SK-N-SH (cell line): Measurements from ENCODE around the gene CCR8. TPM values are rescaled to one million over a fixed set of nuclear protein-coding genes. Genes with fewer than 3 reads are reported as not detected.
"Not testable (repeated sequence)": the region's sequence is repeated elsewhere in the genome, so short reads cannot be mapped to it uniquely, and the experiment has no call there.

Experiments
- CTCF ChIA-PET: fragments of 300-600, 350-600 bp; formaldehyde crosslinking; extraction: SDS; loops from one replicate; lab custom pipeline; 2021; lab: Yijun Ruan, JAX
- POLR2A ChIA-PET: fragments of 350-600 bp; sonication (Branson Sonifier 250); formaldehyde crosslinking; extraction: SDS; loops from one replicate; lab custom pipeline; 2020; ENCODE audit warnings: antibody characterized with exemption, inconsistent platforms; lab: Yijun Ruan, JAX
- DNase-seq: peaks from one replicate; pipeline ENCODE4 v3.0.0; 2012
- H2AFZ ChIP-seq: fragments of 200-600 bp; sonication (generic); 2 replicates; pipeline ENCODE4 v1.8.1; 2016; ENCODE audit warnings: antibody characterized with exemption, mild to moderate bottlenecking, low read depth
- H3F3A ChIP-seq: fragments of 200-600 bp; sonication (generic); replicated peaks from 2 replicates; pipeline ENCODE3; 2016; ENCODE audit warnings: antibody characterized with exemption, mild to moderate bottlenecking; ENCODE audit not compliant: insufficient read depth
- H3K27ac ChIP-seq, 2 experiments: fragments of 200-500 bp in 1 of 2; fragments of 200-600 bp in 1 of 2; sonication (Bioruptor generic) in 1 of 2; sonication (generic), shearing (Covaris generic) in 1 of 2; 2 replicates each; pipeline versions ENCODE4 v1.5.1 to v1.6.1; 2014 to 2016; ENCODE audit warnings: low read depth in 2 of 2, inconsistent platforms in 1 of 2, low read length in 1 of 2, mild to moderate bottlenecking in 1 of 2, mixed read lengths in 1 of 2
- H3K27me3 ChIP-seq: fragments of 200-600 bp; sonication (generic), shearing (Covaris generic); 2 replicates; pipeline ENCODE4 v1.6.1; 2016; ENCODE audit warnings: mixed run types; ENCODE audit not compliant: insufficient read depth
- H3K36me3 ChIP-seq, 2 experiments: fragments of 200-500 bp in 1 of 2; fragments of 200-600 bp in 1 of 2; sonication (Bioruptor generic) in 1 of 2; sonication (generic) in 1 of 2; replicated peaks in 1 of 2; 2 replicates each; pipeline versions ENCODE3 to v1.5.1; 2014 to 2016; ENCODE audit warnings: low read length in 1 of 2, mild to moderate bottlenecking in 1 of 2; ENCODE audit not compliant: insufficient read depth in 2 of 2, control insufficient read depth in 1 of 2
- H3K4me1 ChIP-seq, 2 experiments: fragments of 200-500 bp in 1 of 2; fragments of 200-600 bp in 1 of 2; sonication (Bioruptor generic) in 1 of 2; sonication (generic), shearing (Covaris generic) in 1 of 2; 2 replicates each; pipeline versions ENCODE4 v1.5.1 to v1.6.1; 2014 to 2016; ENCODE audit warnings: low read depth in 1 of 2, low read length in 1 of 2, mixed run types in 1 of 2; ENCODE audit not compliant: insufficient read depth in 2 of 2, control insufficient read depth in 1 of 2
- H3K4me2 ChIP-seq: fragments of 200-600 bp; sonication (generic), shearing (Covaris generic); 2 replicates; pipeline ENCODE4 v1.6.1; 2017; ENCODE audit warnings: mixed run types
- H3K4me3 ChIP-seq, 2 experiments: fragments of 200-500 bp in 1 of 2; fragments of 200-600 bp in 1 of 2; sonication (Bioruptor generic) in 1 of 2; sonication (generic), shearing (Covaris generic) in 1 of 2; 2 replicates each; pipeline versions ENCODE4 v1.5.1 to v1.8.1; 2014 to 2016; ENCODE audit warnings: low read depth in 2 of 2, inconsistent platforms in 1 of 2, low read length in 1 of 2, mild to moderate bottlenecking in 1 of 2, mixed read lengths in 1 of 2, moderate library complexity in 1 of 2
- H3K79me2 ChIP-seq: fragments of 200-600 bp; sonication (generic); 2 replicates; pipeline ENCODE4 v1.8.1; 2017; ENCODE audit warnings: mild to moderate bottlenecking; ENCODE audit not compliant: insufficient read depth
- H3K9ac ChIP-seq: fragments of 200-600 bp; sonication (generic); 2 replicates; pipeline ENCODE4 v1.6.1; 2017; ENCODE audit warnings: mixed run types
- H3K9me2 ChIP-seq: fragments of 200-600 bp; sonication (generic); 2 replicates; pipeline ENCODE4 v1.6.1; 2017; ENCODE audit warnings: mixed run types
- H3K9me3 ChIP-seq: fragments of 200-600 bp; sonication (generic); 2 replicates; pipeline ENCODE4 v1.6.1; 2017; ENCODE audit warnings: mixed run types, mild to moderate bottlenecking, moderate library complexity
- H4K20me1 ChIP-seq: fragments of 200-600 bp; sonication (generic); 2 replicates; pipeline ENCODE4 v1.6.1; 2017; ENCODE audit warnings: mild to moderate bottlenecking, mixed run types; ENCODE audit not compliant: insufficient read depth
- CHD2 ChIP-seq: fragments of 150-350 bp; IDR thresholded peaks from 2 replicates; pipeline ENCODE4 v1.6.1; 2018; ENCODE audit warnings: low read length; ENCODE audit not compliant: partially characterized antibody
- ELF1 ChIP-seq: IDR thresholded peaks from 2 replicates; pipeline ENCODE4 v1.4.0; 2012
- EP300 ChIP-seq, 2 experiments: IDR thresholded peaks; 2 replicates each; pipeline versions ENCODE4 v1.4.0 to v1.6.1; 2012; ENCODE audit warnings: borderline replicate concordance in 1 of 2, low read depth in 1 of 2, low read length in 1 of 2
- EZH2phosphoT487 ChIP-seq: fragments of 200-600 bp; sonication (generic); IDR thresholded peaks from 2 replicates; pipeline ENCODE4 v1.6.1; 2017; ENCODE audit warnings: low read depth, mixed run types, mild to moderate bottlenecking, antibody characterized with exemption, moderate library complexity, borderline replicate concordance
- FOSL2 ChIP-seq: IDR thresholded peaks from 2 replicates; pipeline ENCODE4 v1.4.0; 2012; ENCODE audit warnings: low read depth, mild to moderate bottlenecking, moderate library complexity, borderline replicate concordance
- FOXJ3 ChIP-seq: sonication (generic); formaldehyde crosslinking; IDR thresholded peaks from 2 replicates; pipeline ENCODE4 v1.5.1; 2020; ENCODE audit warnings: mild to moderate bottlenecking, missing genetic modification reagents
- RCOR1 ChIP-seq: fragments of 150-350 bp; IDR thresholded peaks from 2 replicates; pipeline ENCODE4 v1.6.1; 2017; ENCODE audit warnings: antibody characterized with exemption, low read length
- REST ChIP-seq: IDR thresholded peaks from 2 replicates; pipeline ENCODE4 v1.6.1; 2012; ENCODE audit warnings: mild to moderate bottlenecking, low read depth, low read length, moderate library complexity
- RXRA ChIP-seq: IDR thresholded peaks from 2 replicates; pipeline ENCODE4 v1.4.0; 2012; ENCODE audit warnings: low read depth, mild to moderate bottlenecking, borderline replicate concordance
- TAF1 ChIP-seq: IDR thresholded peaks from 2 replicates; pipeline ENCODE4 v1.6.1; 2012; ENCODE audit warnings: low read depth, mild to moderate bottlenecking, low read length, moderate library complexity, borderline replicate concordance
- TCF12 ChIP-seq: IDR thresholded peaks from 2 replicates; pipeline ENCODE4 v1.4.0; 2012
- TEAD4 ChIP-seq: IDR thresholded peaks from 2 replicates; pipeline ENCODE4 v1.4.0; 2012; ENCODE audit warnings: mild to moderate bottlenecking, borderline replicate concordance; ENCODE audit not compliant: insufficient read depth
- YY1 ChIP-seq: IDR thresholded peaks from 2 replicates; pipeline ENCODE4 v1.4.0; 2012; ENCODE audit warnings: low read depth, mild to moderate bottlenecking
- WGBS: methylation state at CpG from one replicate; pipeline ENCODE4 v1.1.6; 2017; ENCODE audit warnings: low lambda C conversion rate; 5-methylcytosine and 5-hydroxymethylcytosine counted together
- polyA plus RNA-seq, 3 experiments: library from polyadenylated mRNA; depleted of rRNA; stranded (reverse); fragments of >200 nt; gene quantifications; 2 replicates each; pipeline ENCODE4 v1.2.3, GENCODE V29; 2012
- TF ChIP-seq, protein P1 (sequence below): IDR thresholded peaks from 2 replicates; pipeline ENCODE4 v1.4.0; 2012; ENCODE audit warnings: low read depth, borderline replicate concordance
- TF ChIP-seq, protein P2 (sequence below): IDR thresholded peaks from 2 replicates; pipeline ENCODE4 v1.4.0; 2012; ENCODE audit warnings: low read depth

Gene CCR8
- polyA plus RNA-seq, 1 of the 3 experiments (the other 2 are of a cell fraction): not detected

DNA sequence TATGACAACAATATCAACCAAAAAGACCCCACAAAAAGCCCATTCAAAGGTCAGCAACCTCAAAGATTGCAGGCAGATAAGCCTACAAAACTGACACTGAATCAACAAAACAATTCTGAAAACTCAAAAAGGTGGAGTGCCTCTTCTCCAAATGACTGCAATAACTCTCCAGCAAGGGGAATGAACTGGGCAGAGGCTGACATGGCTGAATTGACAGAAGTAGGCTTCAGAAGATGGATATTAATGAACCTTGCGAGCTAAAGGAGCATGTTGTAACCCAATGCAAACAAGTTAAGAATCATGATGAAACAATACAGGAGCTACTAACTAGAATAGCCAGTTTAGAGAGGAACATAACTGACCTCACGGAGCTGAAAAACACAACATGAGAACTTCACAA is 33.3 kb downstream of the CCR8 start:
- 46% methylated on average over 2 of the region's 2 CpGs for WGBS
- no peak overlapping the region for H3K27ac ChIP-seq

GRCh38 chr3:39370450-39370849 is 40.9 kb downstream of the CCR8 start:
- H2AFZ ChIP-seq, CTCF ChIA-PET, POLR2A ChIA-PET, DNase-seq, H3K79me2 ChIP-seq, H3K9me2 ChIP-seq, H3F3A ChIP-seq, H4K20me1 ChIP-seq, H3K4me3 ChIP-seq, H3K9me3 ChIP-seq, H3K9ac ChIP-seq, H3K27me3 ChIP-seq, H3K36me3 ChIP-seq, H3K27ac ChIP-seq, H3K4me1 ChIP-seq, H3K4me2 ChIP-seq: not testable (repeated sequence)
- 3% methylated on average over 4 of the region's 4 CpGs for WGBS

More for the DNA sequence above, 33.3 kb downstream of the CCR8 start:
- no peaks in the 10 kb centered on the region for H3F3A ChIP-seq
- H2AFZ ChIP-seq: no peak overlapping the region
- H3K36me3 ChIP-seq: no peaks in the 10 kb centered on the region
- no peak overlapping the region for H3K4me2 ChIP-seq
- DNase-seq: no peak
- CTCF ChIA-PET: no interaction called here
- no peaks in the 10 kb centered on the region for H4K20me1 ChIP-seq
- H3K27me3 ChIP-seq: no peaks in the 10 kb centered on the region
- TF ChIP-seq RCOR1 (no peak), TAF1 (no peak), ELF1 (no peak), CHD2 (no peak), FOXJ3 (CRISPR knock-in tag) (no peak), RXRA (no peak), FOSL2 (no peak), REST (no peak), EP300 (IDR thresholded peaks at IDR 0.05; ENCODE audit: borderline replicate concordance in 1 of 2, low read depth in 1 of 2, low read length in 1 of 2) (no peak), TCF12 (no peak), YY1 (no peak), TEAD4 (no peak), EZH2phosphoT487 (no peak)
- TF ChIP-seq, protein P1, sequence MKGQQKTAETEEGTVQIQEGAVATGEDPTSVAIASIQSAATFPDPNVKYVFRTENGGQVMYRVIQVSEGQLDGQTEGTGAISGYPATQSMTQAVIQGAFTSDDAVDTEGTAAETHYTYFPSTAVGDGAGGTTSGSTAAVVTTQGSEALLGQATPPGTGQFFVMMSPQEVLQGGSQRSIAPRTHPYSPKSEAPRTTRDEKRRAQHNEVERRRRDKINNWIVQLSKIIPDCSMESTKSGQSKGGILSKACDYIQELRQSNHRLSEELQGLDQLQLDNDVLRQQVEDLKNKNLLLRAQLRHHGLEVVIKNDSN: no peak
- TF ChIP-seq, protein P2, sequence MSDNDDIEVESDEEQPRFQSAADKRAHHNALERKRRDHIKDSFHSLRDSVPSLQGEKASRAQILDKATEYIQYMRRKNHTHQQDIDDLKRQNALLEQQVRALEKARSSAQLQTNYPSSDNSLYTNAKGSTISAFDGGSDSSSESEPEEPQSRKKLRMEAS: no peak
- H3K4me1 ChIP-seq: no peaks in the 10 kb centered on the region
- POLR2A ChIA-PET: no interaction called here
- H3K9me2 ChIP-seq: no peaks in the 10 kb centered on the region
- no peaks in the 10 kb centered on the region for H3K79me2 ChIP-seq
- no peaks in the 10 kb centered on the region for H3K9me3 ChIP-seq
- H3K9ac ChIP-seq: no peak overlapping the region
- no peak overlapping the region for H3K4me3 ChIP-seq
